HG02623 (cell line): ENCODE results near the gene SLC45A1.
A peak's percentile ranks its signal among the peaks of the same experiment; 100 is the strongest.
"Not testable (repeated sequence)": the region's sequence is repeated elsewhere in the genome, so short reads cannot be mapped to it uniquely, and the experiment has no call there.

Source experiments
- ATAC-seq: cut with Tn5 transposase; IDR thresholded peaks from one replicate; pipeline ENCODE4 v1.9.1; 2021; ENCODE audit warnings: moderate library complexity; ENCODE audit not compliant: unreplicated experiment

Gene SLC45A1

GRCh38 chr1:8317647-8318381 is at the start of gene SLC45A1:
Gene SLC45A1 (plus strand): TSS chr1:8318114. CDS start chr1:8324330, 6,216 bp downstream.
- ATAC-seq: no peak

- ATAC-seq: no peak
Measured at GRCh38 chr1:8273036-8273435, 44.9 kb upstream of the SLC45A1 start.

GRCh38 chr1:8274352-8274751 is 43.6 kb upstream of the SLC45A1 start:
- no peak for ATAC-seq

GRCh38 chr1:8276173-8276914 is 41.6 kb upstream of the SLC45A1 start:
- no peak for ATAC-seq

GRCh38 chr1:8276932-8277331 is 41.0 kb upstream of the SLC45A1 start:
- ATAC-seq: no peak

- not testable (repeated sequence) for ATAC-seq
Measured at GRCh38 chr1:8278677-8279076, 39.2 kb upstream of the SLC45A1 start.

GRCh38 chr1:8281843-8282509 is 35.9 kb upstream of the SLC45A1 start:
- ATAC-seq: no peak

GRCh38 chr1:8283058-8283884 is 34.6 kb upstream of the SLC45A1 start:
- ATAC-seq: peak; percentile 90

- no peak for ATAC-seq
Measured at GRCh38 chr1:8284127-8284526, 33.8 kb upstream of the SLC45A1 start.

- ATAC-seq: no peak
Measured at GRCh38 chr1:8285103-8285502, 32.8 kb upstream of the SLC45A1 start.

GRCh38 chr1:8285965-8286364 is 31.9 kb upstream of the SLC45A1 start:
- no peak for ATAC-seq

- no peak for ATAC-seq
Measured at GRCh38 chr1:8293118-8293517, 24.8 kb upstream of the SLC45A1 start.

GRCh38 chr1:8293641-8294169 is 24.2 kb upstream of the SLC45A1 start:
- no peak for ATAC-seq

GRCh38 chr1:8294170-8294697 is 23.7 kb upstream of the SLC45A1 start:
- ATAC-seq: no peak

- ATAC-seq: no peak
Measured at GRCh38 chr1:8297245-8297644, 20.7 kb upstream of the SLC45A1 start.

GRCh38 chr1:8299963-8300362 is 18.0 kb upstream of the SLC45A1 start:
- no peak for ATAC-seq

- ATAC-seq: no peak
Measured at GRCh38 chr1:8302081-8302956, 15.6 kb upstream of the SLC45A1 start.

- ATAC-seq: no peak
Measured at GRCh38 chr1:8303141-8303540, 14.8 kb upstream of the SLC45A1 start.

- no peak for ATAC-seq
Measured at GRCh38 chr1:8303876-8304275, 14.0 kb upstream of the SLC45A1 start.
